BJ (cell line): ENCODE results near the gene LAMTOR1. TPM values are rescaled to one million over a fixed set of nuclear protein-coding genes. Genes with fewer than 3 reads are reported as not detected.

Experiments
- CTCF ChIA-PET: fragments of 350-600 bp; formaldehyde crosslinking; extraction: SDS; loops from one replicate; lab custom pipeline; 2021; ENCODE audit warnings: antibody characterized with exemption, inconsistent platforms; lab: Yijun Ruan, JAX
- POLR2A ChIA-PET: fragments of 300-600 bp; sonication (Branson Sonifier 250); formaldehyde crosslinking; extraction: SDS; loops from one replicate; lab custom pipeline; 2021; ENCODE audit warnings: antibody characterized with exemption; lab: Charles Lee
- DNase-seq: peaks from one replicate; pipeline ENCODE4 v3.0.0-alpha.2; 2011; ENCODE audit warnings: low read depth
- H3K27me3 ChIP-seq: 2 replicates; pipeline ENCODE4 v1.6.0; 2011; ENCODE audit warnings: low read length; ENCODE audit not compliant: control insufficient read depth, insufficient read depth
- H3K36me3 ChIP-seq: 2 replicates; pipeline ENCODE4 v1.5.1; 2011; ENCODE audit warnings: low read length; ENCODE audit not compliant: control insufficient read depth, insufficient read depth
- H3K4me3 ChIP-seq: 2 replicates; pipeline ENCODE4 v1.5.1; 2011; ENCODE audit warnings: low read depth, mild to moderate bottlenecking, control low read depth, low read length
- CTCF ChIP-seq: IDR thresholded peaks from 2 replicates; pipeline ENCODE4 v1.5.1; 2011; ENCODE audit warnings: low read depth, mild to moderate bottlenecking, control low read depth, inconsistent platforms, low read length, moderate library complexity; ENCODE audit not compliant: insufficient read depth
- polyA plus RNA-seq: library from polyadenylated mRNA; depleted of rRNA; stranded (reverse); fragments of >200 nt; gene quantifications from 2 replicates; pipeline ENCODE4 v1.2.3, GENCODE V29; 2011

LAMTOR1 gene
- polyA plus RNA-seq, 1 experiment: 145 TPM

GRCh38 chr11:72141066-72141465 is 38.0 kb upstream of the LAMTOR1 start:
- H3K36me3 ChIP-seq: no peaks in the 10 kb centered on the region
- ChIA-PET POLR2A (no interaction called here), CTCF (interaction anchor here (0.9 to 1.9 kb wide), 2 partner anchors 9 to 116 kb away, joined by 3 to 9 read pairs; no protein-coding TSS in a partner anchor)
- TF ChIP-seq CTCF: no peak
- H3K27me3 ChIP-seq: no peaks in the 10 kb centered on the region
- DNase-seq: peak; percentile 88
- no peak overlapping the region for H3K4me3 ChIP-seq

GRCh38 chr11:72140661-72141060 is 37.6 kb upstream of the LAMTOR1 start:
- Histone ChIP-seq H3K27me3 (no peaks in the 10 kb centered on the region), H3K4me3 (no peak overlapping the region), H3K36me3 (no peaks in the 10 kb centered on the region)
- no peak for DNase-seq
- TF ChIP-seq CTCF: no peak
- POLR2A ChIA-PET: no interaction called here
- CTCF ChIA-PET: interaction anchor here (1.9 kb wide), 1 partner anchor 115 kb away, joined by 9 read pairs; no protein-coding TSS in a partner anchor

GRCh38 chr11:72139500-72139899 is 36.4 kb upstream of the LAMTOR1 start:
- Histone ChIP-seq H3K27me3 (no peaks in the 10 kb centered on the region), H3K36me3 (no peaks in the 10 kb centered on the region), H3K4me3 (no peak overlapping the region)
- no peak for DNase-seq
- ChIA-PET POLR2A (no interaction called here), CTCF (no interaction called here)
- TF ChIP-seq CTCF: no peak

- ChIA-PET POLR2A (no interaction called here), CTCF (no interaction called here)
Measured at GRCh38 chr11:72138821-72139390, 35.8 kb upstream of the LAMTOR1 start.

More at GRCh38 chr11:72138821-72139390, 35.8 kb upstream of the LAMTOR1 start:
- Histone ChIP-seq H3K27me3 (no peaks in the 10 kb centered on the region), H3K4me3 (no peak overlapping the region), H3K36me3 (no peaks in the 10 kb centered on the region)
- no peak for TF ChIP-seq CTCF
- DNase-seq: no peak
